KMS-11 (cell line): ENCODE data around the gene ACSL6.

Experiments used
- H2AFZ ChIP-seq: fragments of 200-600 bp; sonication (generic); 2 replicates; pipeline ENCODE4 v1.6.1; 2016; ENCODE audit warnings: antibody characterized with exemption, mixed run types, low read depth
- H3K27ac ChIP-seq: fragments of 200-600 bp; sonication (generic); 2 replicates; pipeline ENCODE4 v1.6.1; 2016; ENCODE audit warnings: mild to moderate bottlenecking, mixed run types
- H3K27me3 ChIP-seq: fragments of 200-600 bp; sonication (generic); 2 replicates; pipeline ENCODE4 v1.6.1; 2017; ENCODE audit warnings: mild to moderate bottlenecking, low read depth, mixed run types, moderate library complexity; ENCODE audit not compliant: insufficient read depth
- H3K36me3 ChIP-seq: fragments of 200-600 bp; sonication (generic); 2 replicates; pipeline ENCODE4 v1.6.1; 2017; ENCODE audit warnings: mild to moderate bottlenecking, mixed run types; ENCODE audit not compliant: insufficient read depth
- H3K4me1 ChIP-seq: fragments of 200-600 bp; sonication (generic); 2 replicates; pipeline ENCODE4 v1.6.1; 2016; ENCODE audit warnings: mild to moderate bottlenecking, low read depth, mixed run types; ENCODE audit not compliant: poor library complexity, severe bottlenecking
- H3K4me2 ChIP-seq: fragments of 200-600 bp; sonication (generic); 2 replicates; pipeline ENCODE4 v1.7.0; 2016; ENCODE audit warnings: mild to moderate bottlenecking, mixed run types
- H3K4me3 ChIP-seq: fragments of 200-600 bp; sonication (generic); IDR thresholded peaks from 2 replicates; pipeline ENCODE4 v1.6.1; 2017; ENCODE audit warnings: low read depth, low read length, mixed read lengths; ENCODE audit not compliant: insufficient read depth
- H3K79me2 ChIP-seq: fragments of 200-600 bp; sonication (generic); 2 replicates; pipeline ENCODE4 v1.6.1; 2016; ENCODE audit warnings: low read depth, mixed run types; ENCODE audit not compliant: insufficient read depth
- H3K9ac ChIP-seq: fragments of 200-600 bp; sonication (generic); 2 replicates; pipeline ENCODE4 v1.6.1; 2016; ENCODE audit warnings: mild to moderate bottlenecking, mixed run types
- H4K20me1 ChIP-seq: fragments of 200-600 bp; sonication (generic); 2 replicates; pipeline ENCODE4 v1.6.1; 2016; ENCODE audit warnings: mild to moderate bottlenecking, mixed run types; ENCODE audit not compliant: insufficient read depth
- TF ChIP-seq, protein P1 (sequence below): fragments of 200-600 bp; sonication (generic); conservative IDR thresholded peaks from 2 replicates; pipeline ENCODE4 v1.6.1; 2017; ENCODE audit warnings: low read depth, mild to moderate bottlenecking, antibody characterized with exemption, low read length, moderate library complexity, mixed read lengths

Gene ACSL6

DNA sequence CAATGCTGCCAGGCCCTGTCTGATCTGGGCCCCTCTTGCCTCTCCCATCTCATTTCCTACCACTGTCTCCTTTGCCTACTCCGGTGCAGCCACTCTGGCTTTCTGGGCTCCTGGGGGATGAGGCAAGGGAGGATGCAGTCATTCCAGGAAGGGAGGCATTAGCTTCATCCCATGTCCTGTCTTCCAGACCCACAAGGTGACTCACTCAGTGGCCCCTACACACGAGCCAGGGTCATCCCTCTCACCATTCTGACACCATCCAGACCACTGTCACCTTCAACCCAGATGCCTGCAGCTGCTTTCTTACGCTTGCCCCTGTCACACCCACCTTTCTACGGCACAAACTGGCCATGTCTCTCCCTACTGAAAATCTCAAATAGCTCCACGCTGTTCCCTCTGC is 19.1 kb downstream of the ACSL6 start:
- Histone ChIP-seq H3K9ac (no peak overlapping the region), H3K36me3 (no peaks in the 10 kb centered on the region), H3K27me3 (no peaks in the 10 kb centered on the region), H3K27ac (no peak overlapping the region), H4K20me1 (no peaks in the 10 kb centered on the region), H2AFZ (no peak overlapping the region), H3K4me2 (no peak overlapping the region), H3K4me1 (no peaks in the 10 kb centered on the region), H3K79me2 (no peaks in the 10 kb centered on the region), H3K4me3 (no peak overlapping the region)
- TF ChIP-seq, protein P1, sequence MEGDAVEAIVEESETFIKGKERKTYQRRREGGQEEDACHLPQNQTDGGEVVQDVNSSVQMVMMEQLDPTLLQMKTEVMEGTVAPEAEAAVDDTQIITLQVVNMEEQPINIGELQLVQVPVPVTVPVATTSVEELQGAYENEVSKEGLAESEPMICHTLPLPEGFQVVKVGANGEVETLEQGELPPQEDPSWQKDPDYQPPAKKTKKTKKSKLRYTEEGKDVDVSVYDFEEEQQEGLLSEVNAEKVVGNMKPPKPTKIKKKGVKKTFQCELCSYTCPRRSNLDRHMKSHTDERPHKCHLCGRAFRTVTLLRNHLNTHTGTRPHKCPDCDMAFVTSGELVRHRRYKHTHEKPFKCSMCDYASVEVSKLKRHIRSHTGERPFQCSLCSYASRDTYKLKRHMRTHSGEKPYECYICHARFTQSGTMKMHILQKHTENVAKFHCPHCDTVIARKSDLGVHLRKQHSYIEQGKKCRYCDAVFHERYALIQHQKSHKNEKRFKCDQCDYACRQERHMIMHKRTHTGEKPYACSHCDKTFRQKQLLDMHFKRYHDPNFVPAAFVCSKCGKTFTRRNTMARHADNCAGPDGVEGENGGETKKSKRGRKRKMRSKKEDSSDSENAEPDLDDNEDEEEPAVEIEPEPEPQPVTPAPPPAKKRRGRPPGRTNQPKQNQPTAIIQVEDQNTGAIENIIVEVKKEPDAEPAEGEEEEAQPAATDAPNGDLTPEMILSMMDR, result no peak

DNA sequence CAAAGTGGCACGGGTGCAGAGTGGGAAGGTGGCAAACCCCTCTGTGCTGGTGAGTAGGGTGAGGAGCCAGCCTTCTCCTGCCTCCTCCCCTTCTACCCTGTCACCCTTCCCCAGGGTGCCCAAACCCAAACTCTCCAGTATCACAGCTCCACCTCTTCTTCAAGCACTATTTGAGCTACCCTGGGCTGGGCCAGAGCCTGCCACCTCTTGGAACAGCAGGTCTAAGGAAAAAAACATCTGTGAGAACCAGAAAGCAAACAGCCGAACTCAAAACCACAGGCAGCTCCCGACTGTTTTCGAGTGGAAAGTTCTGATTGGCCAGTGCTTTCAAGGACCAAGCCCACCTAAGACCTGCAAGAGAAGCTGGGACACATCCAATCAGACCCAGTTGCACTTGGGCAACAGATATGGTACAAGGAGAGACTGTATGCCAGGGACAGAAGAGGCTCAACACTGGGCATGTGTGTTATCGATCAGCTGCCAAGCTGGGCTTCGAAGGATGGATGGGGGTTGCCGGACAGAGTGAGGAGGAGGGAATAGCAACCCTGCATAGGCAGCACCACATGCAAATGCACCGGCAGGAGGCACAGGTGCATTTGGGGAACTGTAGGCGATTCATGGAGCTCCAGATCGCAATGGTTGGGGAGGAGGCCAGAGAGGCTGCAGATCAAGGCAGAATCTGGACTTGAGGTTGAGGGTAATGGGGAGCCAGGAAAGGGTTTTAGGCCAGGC is 19.7 kb downstream of the ACSL6 start:
- H2AFZ ChIP-seq, result no peak overlapping the region
- no peak overlapping the region for H3K27ac ChIP-seq
- no peak overlapping the region for H3K4me2 ChIP-seq
- no peaks in the 10 kb centered on the region for H3K27me3 ChIP-seq
- H3K36me3 ChIP-seq, result no peaks in the 10 kb centered on the region
- TF ChIP-seq, protein P1, result no peak
- H3K9ac ChIP-seq, result no peak overlapping the region
- H3K79me2 ChIP-seq, result no peaks in the 10 kb centered on the region
- no peak overlapping the region for H3K4me3 ChIP-seq
- no peaks in the 10 kb centered on the region for H4K20me1 ChIP-seq
- H3K4me1 ChIP-seq, result no peaks in the 10 kb centered on the region

DNA sequence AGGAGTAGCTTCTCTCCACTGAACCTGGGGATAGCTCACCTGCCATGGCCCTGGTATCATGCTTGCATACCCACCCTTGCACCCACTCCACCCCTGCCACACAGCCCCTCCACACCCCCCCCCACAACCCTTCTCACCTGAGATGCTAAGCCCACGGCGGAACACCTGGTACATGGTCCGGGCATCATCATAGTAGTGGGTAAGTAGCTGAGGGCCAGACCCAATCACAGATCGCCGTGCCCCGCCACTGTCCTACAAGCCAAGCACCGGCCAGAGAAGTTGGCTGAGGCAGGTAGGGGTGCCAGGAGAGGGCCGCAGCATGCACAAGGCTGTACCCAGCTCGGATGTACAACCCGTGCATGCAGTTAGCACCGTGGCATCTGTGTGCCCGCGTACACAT is 20.7 kb downstream of the ACSL6 start:
- H2AFZ ChIP-seq, result no peak overlapping the region
- no peak overlapping the region for H3K4me2 ChIP-seq
- no peaks in the 10 kb centered on the region for H3K79me2 ChIP-seq
- H3K27ac ChIP-seq, result no peak overlapping the region
- no peaks in the 10 kb centered on the region for H3K4me1 ChIP-seq
- no peak overlapping the region for H3K9ac ChIP-seq
- TF ChIP-seq, protein P1, result no peak
- H3K27me3 ChIP-seq, result no peaks in the 10 kb centered on the region
- no peaks in the 10 kb centered on the region for H4K20me1 ChIP-seq
- no peaks in the 10 kb centered on the region for H3K36me3 ChIP-seq
- H3K4me3 ChIP-seq, result no peak overlapping the region

DNA sequence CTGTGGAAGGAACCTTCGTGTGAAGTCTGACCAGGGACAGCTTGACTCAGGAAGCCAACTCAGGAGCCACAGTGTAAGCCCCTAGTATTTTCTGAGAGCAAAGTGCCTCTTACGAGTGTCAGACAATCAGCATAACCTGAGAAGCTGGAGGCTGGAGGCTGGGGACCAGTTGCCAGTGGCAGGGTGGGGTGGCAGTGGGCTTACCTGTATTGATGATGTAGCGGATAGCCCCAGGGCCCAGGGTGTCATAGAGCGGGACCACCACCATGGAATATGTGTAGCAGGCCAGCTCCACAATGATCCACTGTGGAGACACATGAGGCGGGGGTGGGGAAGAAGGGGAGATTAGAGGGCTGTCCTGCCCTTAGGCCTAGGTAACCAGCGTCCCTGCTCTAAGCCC is 22.9 kb downstream of the ACSL6 start:
- Histone ChIP-seq H3K79me2 (no peaks in the 10 kb centered on the region), H3K27me3 (no peaks in the 10 kb centered on the region), H3K4me3 (no peak overlapping the region), H4K20me1 (no peaks in the 10 kb centered on the region), H3K4me2 (no peak overlapping the region), H3K27ac (no peak overlapping the region), H3K36me3 (no peaks in the 10 kb centered on the region), H3K9ac (no peak overlapping the region), H2AFZ (no peak overlapping the region), H3K4me1 (no peaks in the 10 kb centered on the region)
- TF ChIP-seq, protein P1, result no peak
